ENCODE data around the gene KPNB1. TPM values are rescaled to one million over a fixed set of nuclear protein-coding genes. Genes with fewer than 3 reads are reported as not detected.

KPNB1 gene
- total RNA-seq, 1 experiment from 2014 or later = 967 TPM

GRCh38 chr17:47703671-47704070 is 54.0 kb downstream of the KPNB1 start:
- TF ChIP-seq CTCF (IDR thresholded peaks at IDR 0.05; ENCODE audit: insufficient read depth in 1 of 2, low read depth in 1 of 2, low read length in 1 of 2, severe bottlenecking in 1 of 2, unreplicated experiment in 1 of 2) = no peak
- Mint-ChIP-seq H3K9me3 (ENCODE audit: unreplicated experiment) (no peaks in the 10 kb centered on the region), H3K36me3 (ENCODE audit: insufficient read depth, unreplicated experiment) (no peaks in the 10 kb centered on the region), H3K27me3 (ENCODE audit: insufficient read depth, unreplicated experiment) (no peaks in the 10 kb centered on the region), H3K4me1 (ENCODE audit: low read depth, unreplicated experiment) (peaks cover 4% of the 10 kb centered on the region), H3K27ac (ENCODE audit: unreplicated experiment) (no peak overlapping the region), H3K4me3 (ENCODE audit: unreplicated experiment) (no peak overlapping the region)
- no peak overlapping the region for H3K4me3 ChIP-seq (ENCODE audit: low read depth, low read length)
- intact Hi-C loops (cut with micrococcal nuclease; ENCODE audit: unreplicated experiment) = no loop called here
- H3K9me3 ChIP-seq = no peaks in the 10 kb centered on the region
- H3K27me3 ChIP-seq (replicated peaks; ENCODE audit: control insufficient read depth, insufficient read depth, low read length) = no peaks in the 10 kb centered on the region
- DNase-seq = no peak
- no peaks in the 10 kb centered on the region for H3K4me1 ChIP-seq
- ChIA-PET CTCF (interaction anchor here (0.6 to 1.4 kb wide), 3 partner anchors 29 to 95 kb away, joined by 3 to 6 read pairs (median 4); partner anchors contain the start of gene TBX21), POLR2A (no interaction called here)
- no TSS peak for BruUV-seq (replicated peaks)
- no peaks in the 10 kb centered on the region for H3K36me3 ChIP-seq (ENCODE audit: control insufficient read depth, insufficient read depth, low read length)

- no peak overlapping the region for H3K27ac Mint-ChIP-seq (ENCODE audit: unreplicated experiment)
- Histone ChIP-seq H3K4me3 (ENCODE audit: low read depth, low read length) (no peak overlapping the region), H3K9me3 (no peaks in the 10 kb centered on the region), H3K36me3 (ENCODE audit: control insufficient read depth, insufficient read depth, low read length) (no peaks in the 10 kb centered on the region), H3K4me1 (no peaks in the 10 kb centered on the region), H3K27me3 (replicated peaks; ENCODE audit: control insufficient read depth, insufficient read depth, low read length) (no peaks in the 10 kb centered on the region)
- no peak for DNase-seq
- H3K9me3 Mint-ChIP-seq (ENCODE audit: unreplicated experiment) = no peaks in the 10 kb centered on the region
- no peak for TF ChIP-seq CTCF (IDR thresholded peaks at IDR 0.05; ENCODE audit: insufficient read depth in 1 of 2, low read depth in 1 of 2, low read length in 1 of 2, severe bottlenecking in 1 of 2, unreplicated experiment in 1 of 2)
- ChIA-PET POLR2A (no interaction called here), CTCF (interaction anchor here (0.6 to 1.4 kb wide), 5 partner anchors 21 to 94 kb away, joined by 3 to 6 read pairs (median 4); partner anchors contain the start of gene TBX21)
- H3K36me3 Mint-ChIP-seq (ENCODE audit: insufficient read depth, unreplicated experiment) = no peaks in the 10 kb centered on the region
- no peak overlapping the region for H3K4me3 Mint-ChIP-seq (ENCODE audit: unreplicated experiment)
- no peaks in the 10 kb centered on the region for H3K27me3 Mint-ChIP-seq (ENCODE audit: insufficient read depth, unreplicated experiment)
- no TSS peak for BruUV-seq (replicated peaks)
- intact Hi-C loops (cut with micrococcal nuclease; ENCODE audit: unreplicated experiment) = no loop called here
- no peaks in the 10 kb centered on the region for H3K4me1 Mint-ChIP-seq (ENCODE audit: low read depth, unreplicated experiment)
Measured at GRCh38 chr17:47704116-47704515, 54.4 kb downstream of the KPNB1 start.

GRCh38 chr17:47704736-47705135 is 55.0 kb downstream of the KPNB1 start:
- CTCF ChIA-PET = interaction anchor here (0.8 to 1.4 kb wide), 3 partner anchors 28 to 86 kb away, joined by 3 to 6 read pairs (median 4); partner anchors contain the start of gene TBX21
- H3K4me3 Mint-ChIP-seq (ENCODE audit: unreplicated experiment) = no peak overlapping the region

More at GRCh38 chr17:47704736-47705135, 55.0 kb downstream of the KPNB1 start:
- H3K27ac Mint-ChIP-seq (ENCODE audit: unreplicated experiment) = no peak overlapping the region
- Histone ChIP-seq H3K9me3 (no peaks in the 10 kb centered on the region), H3K4me1 (no peaks in the 10 kb centered on the region), H3K27me3 (replicated peaks; ENCODE audit: control insufficient read depth, insufficient read depth, low read length) (no peaks in the 10 kb centered on the region), H3K36me3 (ENCODE audit: control insufficient read depth, insufficient read depth, low read length) (no peaks in the 10 kb centered on the region), H3K4me3 (ENCODE audit: low read depth, low read length) (no peak overlapping the region)
- intact Hi-C loops (cut with micrococcal nuclease; ENCODE audit: unreplicated experiment) = no loop called here
- POLR2A ChIA-PET = no interaction called here
- BruUV-seq (replicated peaks) = no TSS peak
- TF ChIP-seq CTCF (IDR thresholded peaks at IDR 0.05; ENCODE audit: insufficient read depth in 1 of 2, low read depth in 1 of 2, low read length in 1 of 2, severe bottlenecking in 1 of 2, unreplicated experiment in 1 of 2) = no peak
- no peaks in the 10 kb centered on the region for H3K36me3 Mint-ChIP-seq (ENCODE audit: insufficient read depth, unreplicated experiment)
- H3K27me3 Mint-ChIP-seq (ENCODE audit: insufficient read depth, unreplicated experiment) = no peaks in the 10 kb centered on the region
- DNase-seq = no peak
- no peaks in the 10 kb centered on the region for H3K9me3 Mint-ChIP-seq (ENCODE audit: unreplicated experiment)
- no peaks in the 10 kb centered on the region for H3K4me1 Mint-ChIP-seq (ENCODE audit: low read depth, unreplicated experiment)
